GM12873 (cell line): ENCODE data around the gene STAC.

Source experiments
- TF ChIP-seq, protein P1 (sequence below): IDR thresholded peaks from 2 replicates; pipeline ENCODE4 v1.5.1; 2012; ENCODE audit warnings: low read depth, mild to moderate bottlenecking, moderate library complexity, low read length, control low read depth; ENCODE audit not compliant: insufficient read depth; ENCODE audit errors: missing control alignments

Gene STAC

GRCh38 chr3:36524560-36524959 lies 144.3 kb downstream of the STAC start:
- TF ChIP-seq, protein P1, sequence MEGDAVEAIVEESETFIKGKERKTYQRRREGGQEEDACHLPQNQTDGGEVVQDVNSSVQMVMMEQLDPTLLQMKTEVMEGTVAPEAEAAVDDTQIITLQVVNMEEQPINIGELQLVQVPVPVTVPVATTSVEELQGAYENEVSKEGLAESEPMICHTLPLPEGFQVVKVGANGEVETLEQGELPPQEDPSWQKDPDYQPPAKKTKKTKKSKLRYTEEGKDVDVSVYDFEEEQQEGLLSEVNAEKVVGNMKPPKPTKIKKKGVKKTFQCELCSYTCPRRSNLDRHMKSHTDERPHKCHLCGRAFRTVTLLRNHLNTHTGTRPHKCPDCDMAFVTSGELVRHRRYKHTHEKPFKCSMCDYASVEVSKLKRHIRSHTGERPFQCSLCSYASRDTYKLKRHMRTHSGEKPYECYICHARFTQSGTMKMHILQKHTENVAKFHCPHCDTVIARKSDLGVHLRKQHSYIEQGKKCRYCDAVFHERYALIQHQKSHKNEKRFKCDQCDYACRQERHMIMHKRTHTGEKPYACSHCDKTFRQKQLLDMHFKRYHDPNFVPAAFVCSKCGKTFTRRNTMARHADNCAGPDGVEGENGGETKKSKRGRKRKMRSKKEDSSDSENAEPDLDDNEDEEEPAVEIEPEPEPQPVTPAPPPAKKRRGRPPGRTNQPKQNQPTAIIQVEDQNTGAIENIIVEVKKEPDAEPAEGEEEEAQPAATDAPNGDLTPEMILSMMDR, result no peak

DNA sequence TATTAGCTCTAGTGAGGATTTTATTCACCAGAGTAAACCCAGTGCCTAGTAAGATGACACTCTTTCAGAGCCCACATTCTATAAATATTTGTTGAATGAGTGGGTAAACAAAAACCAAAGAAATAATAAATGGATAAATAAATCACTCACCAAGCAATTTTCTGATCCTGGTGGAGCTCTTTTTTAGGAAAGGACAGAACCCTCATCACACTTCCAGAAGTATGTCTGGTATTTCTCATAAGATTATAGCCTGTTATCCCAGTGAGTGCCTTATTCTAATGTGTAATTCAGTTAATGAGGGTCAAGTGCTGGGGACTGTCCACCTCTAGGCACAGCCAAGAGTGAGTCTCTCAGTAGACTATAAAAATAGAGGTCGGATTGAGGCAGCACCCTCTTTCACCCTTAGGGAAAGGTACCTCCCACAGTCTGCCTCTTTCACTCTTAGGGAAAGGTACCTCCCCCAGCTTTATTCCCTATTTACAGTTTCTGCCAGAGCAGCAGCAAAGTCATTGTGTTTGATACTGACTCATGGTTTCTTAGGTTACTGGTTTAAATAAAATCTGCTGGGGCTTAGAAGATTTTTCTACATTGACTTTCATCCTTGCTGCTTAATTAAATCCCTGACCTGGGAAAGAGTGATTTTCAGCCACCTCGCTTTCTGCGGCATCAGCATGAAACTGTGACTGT lies 145.0 kb downstream of the STAC start:
- TF ChIP-seq, protein P1, result no peak

- TF ChIP-seq, protein P1, result no peak
Measured at GRCh38 chr3:36538136-36538749, 157.9 kb downstream of the STAC start.

DNA sequence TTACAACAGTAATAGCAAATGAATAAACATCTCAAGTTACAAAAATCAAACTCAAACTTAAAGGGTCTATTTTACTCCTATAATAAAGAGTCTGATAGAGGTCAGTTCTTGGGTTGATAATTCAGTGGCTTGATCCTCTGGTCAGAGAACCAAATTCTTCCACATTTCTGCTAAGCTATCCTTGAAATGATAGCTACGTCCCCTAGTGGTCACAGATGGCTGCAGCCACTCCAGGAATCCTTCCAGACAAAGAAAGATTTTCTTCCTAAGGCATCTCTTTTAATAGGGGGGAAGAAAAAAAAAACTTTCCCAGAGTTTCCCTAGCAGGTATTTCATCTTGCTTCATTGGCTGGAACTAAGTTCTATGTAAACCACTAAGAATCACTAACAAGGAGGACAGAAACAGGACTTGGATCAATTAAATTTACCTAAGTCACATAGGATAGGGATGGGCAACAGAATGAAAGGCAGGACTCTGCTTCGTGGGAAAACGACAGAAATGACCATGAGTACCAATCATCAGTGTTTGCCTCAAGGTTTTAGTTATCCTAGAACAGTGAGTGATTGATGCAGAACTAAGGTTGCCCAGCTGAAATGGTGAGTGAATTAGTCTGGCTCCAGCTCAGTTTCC lies 160.7 kb downstream of the STAC start:
- TF ChIP-seq, protein P1, result peak; percentile 69

- TF ChIP-seq, protein P1, result no peak
Measured at GRCh38 chr3:36542186-36542585, 161.9 kb downstream of the STAC start.

DNA sequence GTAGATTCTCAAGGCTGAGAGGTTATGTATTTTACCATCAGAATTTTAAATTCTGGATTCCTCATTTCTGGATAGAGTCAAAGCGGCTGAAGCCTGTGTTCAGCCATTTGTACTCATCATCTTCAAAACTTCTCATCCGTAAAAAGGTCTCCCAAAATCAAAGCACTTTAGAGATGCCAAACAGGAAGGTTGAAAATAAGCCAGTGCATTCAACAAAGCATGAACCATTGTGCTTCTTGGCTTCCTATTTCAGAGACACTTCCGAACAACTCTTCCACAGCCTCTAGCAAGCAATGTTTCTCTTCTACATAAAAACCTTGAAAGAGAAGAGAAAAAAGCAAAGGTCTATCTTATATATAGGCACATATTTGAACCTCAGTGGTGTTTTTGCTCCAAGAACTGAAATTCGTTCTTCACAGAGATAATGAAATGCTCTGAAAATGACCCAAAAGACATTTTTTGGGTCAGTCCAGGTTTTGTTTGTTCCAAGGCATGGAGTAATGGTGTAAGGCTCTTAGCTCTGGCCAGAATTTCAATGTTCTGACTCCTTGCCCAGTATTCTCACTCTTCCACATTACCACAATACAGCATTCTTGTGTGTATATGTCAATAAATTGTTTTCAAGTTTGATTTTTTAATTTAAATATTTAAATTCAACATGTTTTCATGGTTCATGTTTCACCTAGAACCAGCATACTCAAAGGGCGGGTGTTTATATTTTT lies 163.1 kb downstream of the STAC start:
- TF ChIP-seq, protein P1, result no peak

GRCh38 chr3:36546226-36546625 lies 165.9 kb downstream of the STAC start:
- TF ChIP-seq, protein P1, result no peak
